GM19193 (cell line): ENCODE measurements around the gene TXNRD2.

Experiments
- POLR2A ChIP-seq: IDR thresholded peaks from 4 replicates; pipeline ENCODE4 v1.6.1; 2011; ENCODE audit not compliant: insufficient read depth, insufficient read length; ENCODE audit errors: extremely low read depth

Gene TXNRD2

GRCh38 chr22:19941365-19942082, at the start of gene TXNRD2, which contains the start of gene COMT:
TSS of gene TXNRD2 (minus strand) at chr22:19941818. CDS start at chr22:19941803, 15 bp downstream.
TSS of gene COMT (plus strand) at chr22:19941772. CDS start at chr22:19962527, 20,755 bp downstream.
- peak; percentile 84 for TF ChIP-seq POLR2A

DNA sequence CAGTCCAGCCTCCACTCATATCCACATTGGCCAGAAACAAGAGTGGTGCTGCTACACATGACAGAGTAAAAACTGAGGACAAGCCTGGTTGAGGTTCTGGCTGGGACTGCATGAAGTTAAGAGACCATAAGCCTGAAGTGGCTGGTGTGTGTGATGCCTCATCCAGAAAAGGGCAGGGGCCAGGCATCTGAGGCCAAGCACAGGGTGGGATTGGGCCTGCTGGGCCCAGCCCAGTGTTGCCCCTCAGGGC, 49.7 kb upstream of the TXNRD2 start:
- no peak for TF ChIP-seq POLR2A

DNA sequence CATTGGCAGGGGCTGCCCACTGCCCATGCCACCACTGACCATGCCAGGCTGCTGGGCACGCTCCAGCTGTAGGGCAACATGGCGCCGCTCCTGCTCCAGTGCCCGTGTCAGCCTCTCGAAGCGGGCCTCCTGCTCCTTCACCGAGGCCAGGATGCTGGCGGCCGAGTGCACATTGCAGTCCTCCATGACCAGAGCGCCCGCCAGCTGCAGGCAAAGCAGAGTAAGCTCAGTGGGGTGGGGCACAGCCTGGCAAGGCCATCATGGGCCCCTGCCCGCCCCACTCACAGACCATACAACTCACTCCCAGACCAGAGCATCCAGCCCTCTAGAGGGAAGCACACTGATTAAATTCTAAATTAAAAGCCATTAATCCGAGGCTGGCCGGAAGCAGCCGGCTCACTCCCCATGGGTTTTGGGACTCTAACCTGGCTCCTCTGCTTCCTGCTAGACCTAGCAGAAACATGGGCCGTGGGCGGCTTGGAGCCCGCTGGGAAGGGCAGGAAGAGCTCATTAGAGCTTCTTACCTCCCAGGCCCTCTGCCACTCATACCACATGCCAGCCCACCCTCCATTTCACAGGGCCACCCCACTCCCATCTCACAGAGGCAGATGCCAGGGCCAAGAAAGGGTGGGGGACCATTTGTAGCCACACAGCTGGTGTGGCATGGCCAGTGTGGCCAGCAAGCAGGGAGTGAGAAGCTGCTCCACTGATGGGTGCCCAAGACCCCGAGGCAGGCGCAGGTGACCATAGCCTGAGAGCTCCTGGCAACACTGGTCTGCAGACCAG, 49.2 kb upstream of the TXNRD2 start:
- TF ChIP-seq POLR2A = no peak

DNA sequence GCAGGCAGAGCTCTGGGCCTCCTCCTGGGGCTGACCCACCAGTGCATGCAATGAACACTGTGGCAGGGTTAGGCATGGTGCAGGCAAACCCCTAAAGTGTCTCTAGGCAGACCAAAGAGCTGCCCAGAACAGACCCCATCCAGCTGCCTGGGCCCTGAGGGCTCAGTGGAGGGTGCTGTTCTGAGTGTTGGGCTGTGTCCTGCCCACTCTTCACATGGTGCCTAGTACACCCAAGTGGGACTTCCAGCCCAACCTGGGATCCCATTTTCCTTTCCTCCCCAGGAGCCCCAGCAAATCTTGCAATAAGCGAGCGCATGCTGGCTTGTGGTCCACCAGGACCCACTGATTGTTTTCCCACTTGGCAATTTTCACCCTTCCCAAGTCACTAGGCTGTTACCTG, 48.6 kb upstream of the TXNRD2 start:
- no peak for TF ChIP-seq POLR2A

GRCh38 chr22:19989725-19990067, 48.1 kb upstream of the TXNRD2 start:
- TF ChIP-seq POLR2A = no peak

DNA sequence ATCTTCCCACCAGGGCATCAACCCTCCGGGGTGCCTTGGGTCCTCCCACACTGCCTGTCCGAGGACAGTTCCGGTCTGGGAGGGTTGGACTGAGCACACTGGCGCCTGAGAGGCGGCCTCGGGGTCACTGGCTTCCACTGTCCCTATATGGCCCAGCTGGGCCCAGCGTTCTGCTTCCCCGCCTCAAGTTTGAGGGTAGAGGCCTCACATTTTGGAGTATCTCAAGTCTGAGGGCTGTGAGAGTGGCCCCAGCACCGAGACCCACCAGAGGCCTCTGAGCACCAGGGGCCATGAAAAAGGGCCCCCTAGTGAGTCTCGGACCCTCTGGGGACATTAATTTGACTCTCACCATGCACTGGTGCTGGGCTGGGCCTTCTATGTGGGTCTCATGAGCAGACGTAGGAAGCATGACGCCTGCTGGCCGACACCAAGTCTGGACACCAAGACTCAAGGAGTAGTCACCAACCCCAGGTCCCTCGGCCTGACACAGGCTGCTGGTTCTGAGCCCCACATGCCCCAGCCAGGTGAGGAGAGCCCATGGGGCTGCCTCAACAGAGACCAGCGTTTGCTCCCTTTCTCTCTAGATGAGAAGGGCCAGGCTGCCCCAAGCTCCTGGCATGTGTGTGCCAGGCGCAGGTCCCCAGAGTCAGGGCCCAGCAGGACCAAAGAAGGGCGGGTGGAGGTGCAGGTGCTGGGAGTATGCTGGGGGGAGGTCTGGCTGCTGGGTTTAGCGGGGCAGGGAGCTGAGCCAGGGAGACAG, 47.5 kb upstream of the TXNRD2 start:
- TF ChIP-seq POLR2A = no peak

DNA sequence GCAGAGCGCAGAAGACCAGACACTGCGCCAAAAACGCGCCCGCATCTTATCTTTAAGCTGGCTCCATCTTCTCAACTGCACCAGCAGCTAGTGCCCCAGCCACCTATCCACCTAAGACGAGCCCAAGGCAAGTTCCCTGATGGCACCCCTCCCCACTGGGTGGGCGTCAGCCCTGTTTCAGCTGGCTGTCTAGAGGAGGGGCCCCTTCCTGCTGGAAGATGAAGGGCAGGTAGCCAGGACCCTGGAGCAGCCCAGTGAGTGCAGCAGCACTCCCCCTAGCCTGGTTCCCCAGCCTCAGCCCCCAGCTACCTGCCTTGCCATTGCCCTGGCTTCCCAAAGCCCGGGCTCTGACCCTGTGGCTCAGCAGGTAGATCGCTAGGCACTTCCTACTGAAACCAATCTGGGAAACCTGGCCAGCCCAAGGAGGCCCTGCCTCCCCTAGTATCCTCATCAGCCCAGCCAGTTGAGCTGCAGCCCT, 46.8 kb upstream of the TXNRD2 start:
- no peak for TF ChIP-seq POLR2A

DNA sequence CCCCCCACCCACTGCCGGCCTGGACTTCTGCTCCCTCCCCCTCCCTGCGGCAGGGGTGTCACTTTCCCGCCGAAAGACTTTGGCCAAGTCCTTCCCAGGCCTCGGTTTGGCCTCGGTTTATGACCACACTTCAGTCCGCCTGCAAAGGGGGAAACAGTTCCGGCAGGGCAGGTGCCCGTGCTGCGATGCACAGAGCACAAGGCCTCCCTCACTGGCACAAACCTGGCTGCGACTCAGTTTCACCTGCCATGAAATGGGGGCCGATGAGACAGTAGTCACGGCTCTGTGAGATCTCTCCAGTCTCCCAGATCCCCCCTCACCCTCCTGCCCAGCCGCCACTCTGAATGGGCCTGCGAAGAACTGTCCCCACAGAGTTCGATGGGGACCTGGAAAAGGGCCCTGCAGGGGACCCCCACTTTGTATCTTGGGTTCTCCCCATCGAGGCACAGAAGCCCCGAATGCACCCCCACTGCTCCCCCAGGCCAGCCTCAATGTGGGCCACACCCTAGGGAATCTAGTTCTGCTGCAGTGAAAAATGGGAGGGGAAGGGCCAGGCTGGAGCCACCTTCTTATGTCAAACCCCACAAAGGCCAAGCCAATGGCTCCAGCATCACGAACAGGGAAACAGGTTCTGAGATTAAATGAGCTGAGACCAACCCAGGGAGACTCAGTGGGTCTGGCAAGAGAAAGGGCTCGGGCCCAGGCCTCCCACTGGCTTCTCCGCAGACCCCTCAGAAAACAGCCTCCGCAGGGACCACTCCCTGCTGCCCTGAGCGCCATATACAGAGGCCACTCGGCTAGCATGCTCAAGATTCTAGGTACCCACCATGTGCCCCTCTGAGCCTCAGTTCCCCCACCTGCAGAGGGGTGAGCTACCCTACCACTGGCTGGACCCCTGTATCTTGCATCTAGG, 46.0 kb upstream of the TXNRD2 start:
- no peak for TF ChIP-seq POLR2A

GRCh38 chr22:19986410-19987341, 45.1 kb upstream of the TXNRD2 start:
- TF ChIP-seq POLR2A = no peak

- no peak for TF ChIP-seq POLR2A
These were observed 44.4 kb upstream of the TXNRD2 start for GRCh38 chr22:19986011-19986409.

- TF ChIP-seq POLR2A = no peak
These were observed 43.5 kb upstream of the TXNRD2 start for GRCh38 chr22:19984851-19985811.

DNA sequence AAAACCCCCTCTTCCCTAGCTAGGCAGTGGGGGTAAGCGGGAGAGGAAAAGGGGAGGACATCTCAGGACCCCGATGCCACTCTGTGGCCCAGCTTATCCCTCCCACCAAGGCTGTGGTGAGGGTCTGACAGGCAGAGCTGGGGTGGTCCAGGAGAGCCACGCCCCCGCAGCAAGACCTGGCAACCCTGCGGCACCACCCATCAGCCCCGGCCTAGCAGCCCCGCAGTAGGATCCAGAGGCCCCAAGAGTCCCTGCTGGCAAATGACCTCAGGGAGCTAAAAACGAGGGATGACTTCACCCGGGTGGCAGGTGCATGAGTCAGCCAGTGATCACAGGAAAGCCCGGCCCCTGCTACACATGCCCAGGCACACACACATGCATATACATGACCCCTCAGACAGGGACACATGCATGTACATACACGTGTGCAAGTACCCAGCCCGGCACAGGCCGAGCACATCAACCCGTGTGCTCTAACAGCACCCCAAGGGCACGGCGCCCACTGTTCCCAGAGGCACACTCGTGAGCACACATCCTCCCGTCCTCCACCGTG, 42.7 kb upstream of the TXNRD2 start:
- no peak for TF ChIP-seq POLR2A
